ENCODE results near the gene GRPEL1.

GRPEL1 gene

DNA sequence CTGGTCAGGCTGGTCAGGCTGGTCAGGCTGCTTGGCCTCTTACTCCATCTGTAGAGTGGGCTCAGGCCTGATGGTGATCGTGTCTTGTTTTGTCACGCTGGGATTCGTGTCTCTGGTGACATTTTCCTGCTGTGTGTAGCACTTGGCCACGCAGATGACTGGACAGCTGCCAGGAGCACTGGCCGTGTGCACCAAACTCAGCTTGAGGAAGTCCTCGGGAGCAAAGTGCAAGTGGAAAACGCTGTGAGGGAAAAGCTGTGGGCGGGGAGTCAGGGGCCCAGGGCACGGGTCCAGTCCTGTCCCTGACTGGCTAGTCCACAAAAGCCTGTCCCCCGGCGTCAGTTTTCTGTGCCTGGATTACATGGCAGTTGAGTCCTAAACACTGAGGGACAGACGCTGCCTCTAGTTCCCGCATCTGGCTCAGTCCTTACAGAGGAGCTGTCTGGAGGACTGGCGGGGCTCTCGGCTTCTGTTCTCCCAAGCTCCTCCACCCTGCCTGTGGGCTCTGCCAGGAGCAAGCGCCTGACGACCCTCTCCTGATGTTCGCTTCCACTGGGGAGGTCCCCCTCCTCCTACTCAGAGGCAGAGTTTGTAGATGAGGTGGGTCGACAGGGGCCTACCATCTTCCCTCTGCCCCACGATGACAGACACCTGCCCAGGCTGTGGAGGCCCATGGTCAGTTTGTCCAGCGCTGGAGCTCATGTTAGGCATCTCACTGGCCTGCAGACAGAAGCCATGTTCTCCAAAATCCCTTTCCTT is 35.9 kb upstream of the GRPEL1 start:
- no peaks in the 10 kb centered on the region for H3K9me3 ChIP-seq (ENCODE audit: control insufficient read depth, insufficient read depth, low read depth, low read length)
- POLR2A ChIA-PET, result no interaction called here
- peak overlapping the region; percentile 16 for H3K4me3 ChIP-seq (ENCODE audit: low read depth, low read length)
- H3K4me1 ChIP-seq (ENCODE audit: control insufficient read depth, insufficient read depth, low read length), result no peaks in the 10 kb centered on the region
- TF ChIP-seq ZBTB17 (tag by site-specific recombination; IDR thresholded peaks at IDR 0.05), result peak; percentile 56
- TF ChIP-seq ZBTB20 (tag by site-specific recombination; IDR thresholded peaks at IDR 0.05), result 0 out of 2 replicates have a peak, but pooled peaks have one; percentile 0
- no peak for TF ChIP-seq ZNF473 (tag by site-specific recombination; IDR thresholded peaks at IDR 0.05)
- peak; percentile 72 for TF ChIP-seq ZIC2 (tag by site-specific recombination; IDR thresholded peaks at IDR 0.05)
- CTCF ChIA-PET, result interaction anchor here (0.6 to 2.7 kb wide), 4 partner anchors 9 to 117 kb away, joined by 3 to 23 read pairs (median 5); no protein-coding TSS in a partner anchor
- H3K36me3 ChIP-seq (ENCODE audit: control insufficient read depth in 2 of 2, insufficient read depth in 1 of 2, low read length in 2 of 2), result no peaks in the 10 kb centered on the region
- H3K27ac ChIP-seq (ENCODE audit: extremely low read depth, low read depth, low read length), result no peak overlapping the region

- H3K27ac ChIP-seq (ENCODE audit: extremely low read depth, low read depth, low read length), result no peak overlapping the region
- ChIA-PET CTCF (interaction anchor here (0.6 to 2.7 kb wide), 13 partner anchors 9 to 121 kb away, joined by 3 to 23 read pairs (median 4); no protein-coding TSS in a partner anchor), POLR2A (interaction anchor here (2.0 kb wide), 1 partner anchor 36 kb away, joined by 8 read pairs; the partner anchor contains the start of gene GRPEL1)
- TF ChIP-seq ZNF629 (tag by site-specific recombination; IDR thresholded peaks at IDR 0.05), result peak; percentile 15; the same call in 1 of the 2 replicates
- TF ChIP-seq ZNF560 (tag by site-specific recombination; IDR thresholded peaks at IDR 0.05; ENCODE audit: borderline replicate concordance), result no peak
- no peak for TF ChIP-seq PRDM10 (tag by site-specific recombination; IDR thresholded peaks at IDR 0.05)
- peak; percentile 72; the same call in 1 of the 2 replicates for TF ChIP-seq KLF10 (tag by site-specific recombination; IDR thresholded peaks at IDR 0.05)
- peak; percentile 74 for TF ChIP-seq SP3 (tag by site-specific recombination; IDR thresholded peaks at IDR 0.05)
- peak; percentile 62 for TF ChIP-seq KLF8 (tag by site-specific recombination; IDR thresholded peaks at IDR 0.05)
- TF ChIP-seq KLF16 (tag by site-specific recombination; IDR thresholded peaks at IDR 0.05), result 0 out of 2 replicates have a peak, but pooled peaks have one; percentile 63
- TF ChIP-seq ZNF777 (tag by site-specific recombination; IDR thresholded peaks at IDR 0.05; ENCODE audit: borderline replicate concordance), result no peak
- TF ChIP-seq YY2 (tag by site-specific recombination; IDR thresholded peaks at IDR 0.05), result 0 out of 2 replicates have a peak, but pooled peaks have one; percentile 29
- TF ChIP-seq, protein P1, sequence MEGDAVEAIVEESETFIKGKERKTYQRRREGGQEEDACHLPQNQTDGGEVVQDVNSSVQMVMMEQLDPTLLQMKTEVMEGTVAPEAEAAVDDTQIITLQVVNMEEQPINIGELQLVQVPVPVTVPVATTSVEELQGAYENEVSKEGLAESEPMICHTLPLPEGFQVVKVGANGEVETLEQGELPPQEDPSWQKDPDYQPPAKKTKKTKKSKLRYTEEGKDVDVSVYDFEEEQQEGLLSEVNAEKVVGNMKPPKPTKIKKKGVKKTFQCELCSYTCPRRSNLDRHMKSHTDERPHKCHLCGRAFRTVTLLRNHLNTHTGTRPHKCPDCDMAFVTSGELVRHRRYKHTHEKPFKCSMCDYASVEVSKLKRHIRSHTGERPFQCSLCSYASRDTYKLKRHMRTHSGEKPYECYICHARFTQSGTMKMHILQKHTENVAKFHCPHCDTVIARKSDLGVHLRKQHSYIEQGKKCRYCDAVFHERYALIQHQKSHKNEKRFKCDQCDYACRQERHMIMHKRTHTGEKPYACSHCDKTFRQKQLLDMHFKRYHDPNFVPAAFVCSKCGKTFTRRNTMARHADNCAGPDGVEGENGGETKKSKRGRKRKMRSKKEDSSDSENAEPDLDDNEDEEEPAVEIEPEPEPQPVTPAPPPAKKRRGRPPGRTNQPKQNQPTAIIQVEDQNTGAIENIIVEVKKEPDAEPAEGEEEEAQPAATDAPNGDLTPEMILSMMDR (tag by site-specific recombination; IDR thresholded peaks at IDR 0.05), result 0 out of 2 replicates have a peak, but pooled peaks have one; percentile 11
- TF ChIP-seq SP2 (tag by site-specific recombination; IDR thresholded peaks at IDR 0.05), result peak; percentile 73
- TF ChIP-seq KLF9 (tag by site-specific recombination; IDR thresholded peaks at IDR 0.05; ENCODE audit: low read depth), result peak; percentile 79
- TF ChIP-seq KLF1 (tag by site-specific recombination; IDR thresholded peaks at IDR 0.05), result peak; percentile 81; the same call in 1 of the 2 replicates
- TF ChIP-seq ZNF335 (tag by site-specific recombination; conservative IDR thresholded peaks at IDR 0.05), result 0 out of 2 replicates have a peak, but pooled peaks have one; percentile 31
- TF ChIP-seq, protein P2, sequence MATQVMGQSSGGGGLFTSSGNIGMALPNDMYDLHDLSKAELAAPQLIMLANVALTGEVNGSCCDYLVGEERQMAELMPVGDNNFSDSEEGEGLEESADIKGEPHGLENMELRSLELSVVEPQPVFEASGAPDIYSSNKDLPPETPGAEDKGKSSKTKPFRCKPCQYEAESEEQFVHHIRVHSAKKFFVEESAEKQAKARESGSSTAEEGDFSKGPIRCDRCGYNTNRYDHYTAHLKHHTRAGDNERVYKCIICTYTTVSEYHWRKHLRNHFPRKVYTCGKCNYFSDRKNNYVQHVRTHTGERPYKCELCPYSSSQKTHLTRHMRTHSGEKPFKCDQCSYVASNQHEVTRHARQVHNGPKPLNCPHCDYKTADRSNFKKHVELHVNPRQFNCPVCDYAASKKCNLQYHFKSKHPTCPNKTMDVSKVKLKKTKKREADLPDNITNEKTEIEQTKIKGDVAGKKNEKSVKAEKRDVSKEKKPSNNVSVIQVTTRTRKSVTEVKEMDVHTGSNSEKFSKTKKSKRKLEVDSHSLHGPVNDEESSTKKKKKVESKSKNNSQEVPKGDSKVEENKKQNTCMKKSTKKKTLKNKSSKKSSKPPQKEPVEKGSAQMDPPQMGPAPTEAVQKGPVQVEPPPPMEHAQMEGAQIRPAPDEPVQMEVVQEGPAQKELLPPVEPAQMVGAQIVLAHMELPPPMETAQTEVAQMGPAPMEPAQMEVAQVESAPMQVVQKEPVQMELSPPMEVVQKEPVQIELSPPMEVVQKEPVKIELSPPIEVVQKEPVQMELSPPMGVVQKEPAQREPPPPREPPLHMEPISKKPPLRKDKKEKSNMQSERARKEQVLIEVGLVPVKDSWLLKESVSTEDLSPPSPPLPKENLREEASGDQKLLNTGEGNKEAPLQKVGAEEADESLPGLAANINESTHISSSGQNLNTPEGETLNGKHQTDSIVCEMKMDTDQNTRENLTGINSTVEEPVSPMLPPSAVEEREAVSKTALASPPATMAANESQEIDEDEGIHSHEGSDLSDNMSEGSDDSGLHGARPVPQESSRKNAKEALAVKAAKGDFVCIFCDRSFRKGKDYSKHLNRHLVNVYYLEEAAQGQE (tag by site-specific recombination; IDR thresholded peaks at IDR 0.05), result 0 out of 2 replicates have a peak, but pooled peaks have one; percentile 6
- TF ChIP-seq ZEB2 (tag by site-specific recombination; IDR thresholded peaks at IDR 0.05), result no peak
- TF ChIP-seq YY1 (tag by site-specific recombination; IDR thresholded peaks at IDR 0.05), result peak; percentile 32; the same call in 1 of the 2 replicates
Measured at GRCh38 chr4:7103031-7103606, 35.3 kb upstream of the GRPEL1 start.

More at GRCh38 chr4:7103031-7103606, 35.3 kb upstream of the GRPEL1 start:
- Histone ChIP-seq H3K4me3 (ENCODE audit: low read depth, low read length) (peak overlapping the region; percentile 57), H3K9me3 (ENCODE audit: control insufficient read depth, insufficient read depth, low read depth, low read length) (no peaks in the 10 kb centered on the region), H3K4me1 (ENCODE audit: control insufficient read depth, insufficient read depth, low read length) (no peaks in the 10 kb centered on the region), H3K36me3 (ENCODE audit: control insufficient read depth in 2 of 2, insufficient read depth in 1 of 2, low read length in 2 of 2) (no peaks in the 10 kb centered on the region)

All from HEK293 (cell line).